PC-9 (cell line): ENCODE results near the gene DTNBP1. TPM values are rescaled to one million over a fixed set of nuclear protein-coding genes. Genes with fewer than 3 reads are reported as not detected.

ENCODE experiments used
- BruUV-seq: library from RNA; stranded (reverse); fragments of 400-500 nt; replicated peaks from 2 replicates; lab custom pipeline; 2021; lab: Mats Ljungman, UMichigan
- CTCF ChIA-PET: fragments of 300-600 bp; sonication (Branson Sonifier 250); formaldehyde crosslinking; loops from one replicate; lab custom pipeline; 2022; ENCODE audit warnings: antibody characterized with exemption; lab: Charles Lee
- POLR2A ChIA-PET: fragments of 300-600 bp; sonication (Branson Sonifier 250); formaldehyde crosslinking; loops from one replicate; lab custom pipeline; 2022; ENCODE audit warnings: antibody characterized with exemption; ENCODE audit not compliant: unreplicated experiment; lab: Charles Lee
- DNase-seq, 2 experiments: peaks; one replicate each; pipeline versions ENCODE4 v3.0.0 to v3.0.0-alpha.2; 2015 to 2022; ENCODE audit warnings: mixed read lengths in 1 of 2
- H2AFZ ChIP-seq: fragments of 200-600 bp; sonication (generic); 2 replicates; pipeline ENCODE4 v1.8.1; 2017; ENCODE audit warnings: antibody characterized with exemption
- H3F3A ChIP-seq: fragments of 200-600 bp; sonication (generic); 2 replicates; pipeline ENCODE4 v1.8.1; 2017; ENCODE audit warnings: antibody characterized with exemption, mild to moderate bottlenecking, low read depth; ENCODE audit not compliant: insufficient read depth
- H3K27ac ChIP-seq: fragments of 200-600 bp; sonication (generic); 2 replicates; pipeline ENCODE4 v1.6.1; 2016; ENCODE audit warnings: mixed run types
- H3K27me3 ChIP-seq: fragments of 200-600 bp; sonication (generic); 2 replicates; pipeline ENCODE4 v1.6.1; 2016; ENCODE audit warnings: low read depth, mixed run types; ENCODE audit not compliant: insufficient read depth
- H3K36me3 ChIP-seq: fragments of 200-600 bp; sonication (generic); 2 replicates; pipeline ENCODE4 v1.6.1; 2016; ENCODE audit warnings: low read depth, mixed run types
- H3K4me1 ChIP-seq: fragments of 200-600 bp; sonication (generic); replicated peaks from 2 replicates; pipeline ENCODE4 v1.6.1; 2016; ENCODE audit warnings: mixed run types; ENCODE audit not compliant: insufficient read depth
- H3K4me2 ChIP-seq: fragments of 200-600 bp; sonication (generic); 2 replicates; pipeline ENCODE4 v1.6.1; 2017; ENCODE audit warnings: mixed run types
- H3K4me3 ChIP-seq: fragments of 200-600 bp; sonication (generic); 2 replicates; pipeline ENCODE4 v1.6.1; 2016; ENCODE audit warnings: mixed run types
- H3K79me2 ChIP-seq: fragments of 200-600 bp; sonication (generic); 2 replicates; pipeline ENCODE4 v1.6.1; 2017; ENCODE audit warnings: low read depth, mixed run types
- H3K9me2 ChIP-seq: fragments of 200-600 bp; sonication (generic); 2 replicates; pipeline ENCODE4 v1.8.1; 2017; ENCODE audit warnings: mild to moderate bottlenecking; ENCODE audit not compliant: insufficient read depth
- H3K9me3 ChIP-seq: fragments of 200-600 bp; sonication (generic); 2 replicates; pipeline ENCODE4 v1.8.1; 2016; ENCODE audit warnings: low read depth; ENCODE audit not compliant: insufficient read depth
- H4K20me1 ChIP-seq: fragments of 200-600 bp; sonication (generic); 2 replicates; pipeline ENCODE4 v1.8.1; 2017; ENCODE audit not compliant: insufficient read depth
- EZH2 ChIP-seq: fragments of 200-600 bp; sonication (generic); IDR thresholded peaks from 2 replicates; pipeline ENCODE4 v1.8.0; 2017; ENCODE audit warnings: antibody characterized with exemption, low read depth
- intact Hi-C: fragments of 100-400 bp; cut with micrococcal nuclease; formaldehyde crosslinking; loops from one replicate; pipeline ENCODE4 v1.10.0; 2022; ENCODE audit not compliant: unreplicated experiment
- total RNA-seq: library from RNA; stranded (reverse); gene quantifications from 2 replicates; pipeline ENCODE4 v1.2.3, GENCODE V29; 2021
- TF ChIP-seq, protein P1 (sequence below): fragments of 200-600 bp; sonication (generic); conservative IDR thresholded peaks from 2 replicates; pipeline ENCODE4 v1.6.1; 2017; ENCODE audit warnings: mixed run types, antibody characterized with exemption, mild to moderate bottlenecking, moderate library complexity

The DTNBP1 gene
- total RNA-seq, 1 experiment from 2014 or later, result 9.1 TPM

DNA sequence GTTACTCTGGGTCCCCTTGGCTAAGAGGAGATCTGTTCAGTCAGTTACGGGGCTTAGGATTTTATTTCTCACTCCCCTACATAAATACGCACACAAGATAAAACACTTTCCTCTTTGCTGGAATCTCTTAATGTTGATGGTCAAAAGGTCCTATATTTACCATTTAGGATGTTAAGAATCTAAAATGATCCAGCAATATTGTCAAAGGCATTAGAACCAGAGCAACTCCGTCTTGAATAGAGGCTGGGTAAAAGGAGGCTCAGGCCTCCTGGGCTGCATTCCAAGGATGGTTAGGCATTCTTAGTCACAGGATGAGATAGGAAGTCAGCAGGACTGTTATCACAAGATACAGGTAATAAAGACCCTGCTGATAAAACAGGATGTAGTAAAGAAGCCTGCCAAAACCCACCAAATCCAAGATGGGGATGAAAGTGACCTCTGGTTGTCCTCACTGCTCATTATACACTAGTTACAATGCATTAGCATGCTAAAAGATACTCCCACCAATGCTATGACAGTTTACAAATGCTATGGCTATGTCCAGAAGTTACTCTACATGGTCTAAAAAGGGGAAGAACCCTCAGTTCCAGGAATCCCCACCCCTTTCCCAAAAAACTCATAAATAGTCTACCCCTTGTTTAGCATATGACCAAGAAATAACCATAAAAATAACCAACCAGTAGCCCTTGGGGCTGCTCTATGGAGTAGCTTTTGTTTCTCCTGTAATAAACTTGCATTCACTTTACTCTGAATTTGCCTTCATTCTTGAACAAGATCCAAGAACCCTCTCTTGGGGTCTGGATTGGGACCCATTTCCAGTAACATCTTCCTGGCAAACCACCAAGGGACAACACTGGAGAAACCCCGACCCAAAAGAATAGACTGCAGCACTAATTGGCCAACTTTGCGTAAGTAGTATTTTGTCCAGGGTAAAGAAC is 107.5 kb downstream of the DTNBP1 start:
- Histone ChIP-seq H3K4me2 (no peak overlapping the region), H3K27ac (no peak overlapping the region), H3K27me3 (no peaks in the 10 kb centered on the region), H3K4me3 (no peak overlapping the region), H3K79me2 (no peaks in the 10 kb centered on the region), H3K36me3 (no peaks in the 10 kb centered on the region), H3K4me1 (no peaks in the 10 kb centered on the region), H3K9me3 (no peaks in the 10 kb centered on the region), H3K9me2 (no peaks in the 10 kb centered on the region), H3F3A (no peaks in the 10 kb centered on the region), H4K20me1 (no peaks in the 10 kb centered on the region), H2AFZ (no peak overlapping the region)
- intact Hi-C loops, result no loop called here
- ChIA-PET CTCF (no interaction called here), POLR2A (no interaction called here)
- TF ChIP-seq, protein P1, sequence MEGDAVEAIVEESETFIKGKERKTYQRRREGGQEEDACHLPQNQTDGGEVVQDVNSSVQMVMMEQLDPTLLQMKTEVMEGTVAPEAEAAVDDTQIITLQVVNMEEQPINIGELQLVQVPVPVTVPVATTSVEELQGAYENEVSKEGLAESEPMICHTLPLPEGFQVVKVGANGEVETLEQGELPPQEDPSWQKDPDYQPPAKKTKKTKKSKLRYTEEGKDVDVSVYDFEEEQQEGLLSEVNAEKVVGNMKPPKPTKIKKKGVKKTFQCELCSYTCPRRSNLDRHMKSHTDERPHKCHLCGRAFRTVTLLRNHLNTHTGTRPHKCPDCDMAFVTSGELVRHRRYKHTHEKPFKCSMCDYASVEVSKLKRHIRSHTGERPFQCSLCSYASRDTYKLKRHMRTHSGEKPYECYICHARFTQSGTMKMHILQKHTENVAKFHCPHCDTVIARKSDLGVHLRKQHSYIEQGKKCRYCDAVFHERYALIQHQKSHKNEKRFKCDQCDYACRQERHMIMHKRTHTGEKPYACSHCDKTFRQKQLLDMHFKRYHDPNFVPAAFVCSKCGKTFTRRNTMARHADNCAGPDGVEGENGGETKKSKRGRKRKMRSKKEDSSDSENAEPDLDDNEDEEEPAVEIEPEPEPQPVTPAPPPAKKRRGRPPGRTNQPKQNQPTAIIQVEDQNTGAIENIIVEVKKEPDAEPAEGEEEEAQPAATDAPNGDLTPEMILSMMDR, result no peak
- TF ChIP-seq EZH2, result no peak
- no peak for DNase-seq
- BruUV-seq, result no TSS peak

DNA sequence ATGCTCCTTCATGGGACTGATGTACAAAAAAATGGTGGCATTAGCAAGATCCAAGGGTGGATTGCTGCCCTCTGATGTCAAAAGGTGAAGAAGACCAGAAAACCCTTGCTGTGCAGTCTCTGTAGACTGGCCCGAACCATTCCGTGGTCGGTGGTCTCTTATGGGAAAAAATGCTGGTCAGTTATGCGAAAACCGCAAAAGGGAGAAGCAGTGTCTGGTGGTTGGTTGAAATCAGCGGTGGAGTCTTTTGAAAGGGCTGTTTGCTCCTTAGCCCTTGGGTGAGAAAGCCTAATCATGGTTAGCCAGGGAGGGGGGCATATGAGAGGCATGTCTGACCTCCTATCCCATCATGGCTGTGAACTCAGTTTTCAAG is 108.1 kb downstream of the DTNBP1 start:
- H4K20me1 ChIP-seq, result no peaks in the 10 kb centered on the region
- DNase-seq, result no peak
- no peak overlapping the region for H3K27ac ChIP-seq
- BruUV-seq, result no TSS peak
- no peak overlapping the region for H3K4me2 ChIP-seq
- no peaks in the 10 kb centered on the region for H3F3A ChIP-seq
- H3K36me3 ChIP-seq, result no peaks in the 10 kb centered on the region
- no peaks in the 10 kb centered on the region for H3K4me1 ChIP-seq
- H3K79me2 ChIP-seq, result no peaks in the 10 kb centered on the region
- no peak for TF ChIP-seq EZH2
- TF ChIP-seq, protein P1, result no peak
- intact Hi-C loops, result no loop called here
- no peaks in the 10 kb centered on the region for H3K27me3 ChIP-seq
- CTCF ChIA-PET, result no interaction called here
- no peak overlapping the region for H3K4me3 ChIP-seq
- POLR2A ChIA-PET, result no interaction called here
- H2AFZ ChIP-seq, result no peak overlapping the region
- H3K9me3 ChIP-seq, result no peaks in the 10 kb centered on the region
- H3K9me2 ChIP-seq, result no peaks in the 10 kb centered on the region

DNA sequence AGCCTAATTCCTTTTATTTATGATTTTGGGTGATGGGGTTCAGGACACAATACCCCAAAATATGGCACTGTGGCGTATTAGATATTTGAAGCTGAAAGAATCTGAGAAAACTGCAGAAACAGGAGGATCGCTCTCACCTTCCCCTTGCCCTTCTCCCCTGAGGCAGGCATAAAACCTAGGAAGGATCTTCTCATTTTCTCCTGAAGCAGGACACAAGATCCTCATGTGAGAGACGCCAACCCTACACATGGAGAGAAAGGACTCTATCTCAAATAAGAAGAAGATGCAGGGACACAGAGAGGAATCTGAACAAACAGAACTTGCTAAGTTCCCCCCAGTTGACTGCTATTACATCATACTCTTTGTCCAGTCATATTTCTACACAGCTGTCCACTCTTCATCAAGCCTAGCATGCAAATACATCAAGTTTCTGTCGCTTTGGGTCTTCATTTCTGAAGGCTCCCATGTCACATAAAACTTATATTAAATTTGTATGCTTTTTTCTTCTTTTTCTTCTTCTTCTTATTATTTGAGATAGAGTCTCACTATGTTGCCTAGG is 109.0 kb downstream of the DTNBP1 start:
- H2AFZ ChIP-seq, result no peak overlapping the region
- H3K27me3 ChIP-seq, result no peaks in the 10 kb centered on the region
- no peak overlapping the region for H3K4me2 ChIP-seq
- H4K20me1 ChIP-seq, result no peaks in the 10 kb centered on the region
- H3K4me1 ChIP-seq, result no peaks in the 10 kb centered on the region
- no peaks in the 10 kb centered on the region for H3K9me3 ChIP-seq
- no TSS peak for BruUV-seq
- no peaks in the 10 kb centered on the region for H3K36me3 ChIP-seq
- H3K9me2 ChIP-seq, result no peaks in the 10 kb centered on the region
- ChIA-PET CTCF (interaction anchor here (0.6 kb wide), 1 partner anchor 268 kb away, joined by 3 read pairs; no protein-coding TSS in a partner anchor), POLR2A (no interaction called here)
- no peak overlapping the region for H3K4me3 ChIP-seq
- H3K79me2 ChIP-seq, result no peaks in the 10 kb centered on the region
- DNase-seq, result no peak
- intact Hi-C loops, result no loop called here
- no peak for TF ChIP-seq EZH2
- TF ChIP-seq, protein P1, result no peak
- no peaks in the 10 kb centered on the region for H3F3A ChIP-seq
- no peak overlapping the region for H3K27ac ChIP-seq
